Measurements from ENCODE around the gene PLCL2.

Gene PLCL2

DNA sequence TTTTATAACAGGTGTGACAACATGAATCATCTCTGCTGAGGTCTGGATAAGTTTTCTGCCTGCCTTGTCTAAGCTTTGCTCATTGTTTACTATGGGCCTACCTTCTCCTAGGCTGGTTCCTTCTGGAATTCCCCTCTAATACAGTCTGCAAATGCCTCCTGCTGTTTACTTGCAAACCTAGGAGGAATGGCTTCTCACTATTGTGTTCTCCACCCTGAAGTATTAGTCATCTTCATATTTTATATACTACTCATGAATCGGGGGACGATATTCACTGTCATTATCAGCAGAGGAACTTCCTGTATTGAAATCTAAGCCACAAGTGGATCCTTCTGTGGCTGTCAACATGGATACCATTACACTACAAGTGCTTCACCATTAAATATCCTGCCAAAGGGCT lies 154.8 kb downstream of the PLCL2 start:
- Histone ChIP-seq H3K27me3 (ENCODE audit: low read depth) (no peaks in the 10 kb centered on the region), H3K4me1 (no peaks in the 10 kb centered on the region), H3K9me3 (no peaks in the 10 kb centered on the region), H3K36me3 (replicated peaks) (peaks cover 15% of the 10 kb centered on the region), H3K4me3 (no peak overlapping the region)
- no peak for DNase-seq (ENCODE audit: low spot score in 2 of 2)
- in situ Hi-C loops (cut with MboI; ENCODE audit: low sequenced_read_pairs): no loop called here

DNA sequence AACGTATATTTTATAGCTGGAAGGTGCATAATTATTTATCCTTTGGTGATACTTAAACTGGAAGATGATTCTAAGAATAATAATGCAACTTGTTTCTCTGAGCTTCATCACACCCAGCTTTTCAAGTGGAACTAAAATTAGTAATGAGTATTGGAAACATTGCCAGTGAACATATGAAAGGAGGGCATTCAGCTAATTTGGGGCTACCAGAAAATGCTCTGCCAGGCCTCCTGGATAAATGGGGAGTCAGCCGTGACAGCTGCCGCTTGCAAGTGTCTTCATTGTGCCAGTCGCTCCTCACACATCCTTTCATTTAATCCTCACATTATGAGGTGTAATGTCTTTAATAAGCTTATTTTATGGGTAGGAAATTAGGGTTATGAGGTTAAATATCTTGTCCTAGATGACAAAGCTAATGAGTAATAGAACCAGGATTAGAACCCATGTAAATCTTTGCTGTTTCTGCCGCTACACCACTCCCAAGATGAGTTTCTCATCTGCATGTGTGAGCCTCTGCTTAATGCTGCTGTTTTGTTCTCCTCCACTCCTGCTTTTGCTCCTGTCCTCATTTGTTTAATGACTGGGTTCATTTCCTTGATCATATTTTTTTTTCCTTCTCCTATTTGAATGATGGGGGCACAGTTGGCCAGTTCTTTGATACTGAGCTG lies 155.7 kb downstream of the PLCL2 start:
- no peaks in the 10 kb centered on the region for H3K9me3 ChIP-seq
- DNase-seq (ENCODE audit: low spot score in 2 of 2): no peak
- H3K36me3 ChIP-seq (replicated peaks): peaks cover 15% of the 10 kb centered on the region
- H3K4me1 ChIP-seq: no peaks in the 10 kb centered on the region
- H3K27me3 ChIP-seq (ENCODE audit: low read depth): no peaks in the 10 kb centered on the region
- in situ Hi-C loops (cut with MboI; ENCODE audit: low sequenced_read_pairs): no loop called here
- H3K4me3 ChIP-seq: no peak overlapping the region

DNA sequence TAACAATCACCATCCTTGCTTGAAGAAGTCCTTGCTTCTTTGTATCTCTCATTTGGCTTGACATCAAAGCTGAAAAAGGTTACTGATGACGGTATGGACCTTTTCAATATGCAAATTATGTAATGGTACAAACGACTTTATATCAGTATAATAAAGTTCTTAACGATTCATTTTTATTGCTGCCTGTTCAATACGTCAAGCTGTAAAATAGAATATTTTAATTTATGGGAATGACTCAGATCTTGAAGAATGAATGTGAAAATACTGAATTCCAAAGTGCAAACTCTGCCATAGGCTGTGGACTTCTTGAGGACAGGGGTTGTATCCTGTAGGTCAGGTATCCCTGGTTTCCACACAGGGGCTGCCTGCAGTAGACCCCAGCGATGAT lies 156.2 kb downstream of the PLCL2 start:
- in situ Hi-C loops (cut with MboI; ENCODE audit: low sequenced_read_pairs): no loop called here
- Histone ChIP-seq H3K27me3 (ENCODE audit: low read depth) (no peaks in the 10 kb centered on the region), H3K4me1 (peaks cover 2% of the 10 kb centered on the region; the same call in 1 of the 2 replicates), H3K36me3 (replicated peaks) (peaks cover 15% of the 10 kb centered on the region), H3K9me3 (no peaks in the 10 kb centered on the region), H3K4me3 (no peak overlapping the region)
- DNase-seq (ENCODE audit: low spot score in 2 of 2): no peak

DNA sequence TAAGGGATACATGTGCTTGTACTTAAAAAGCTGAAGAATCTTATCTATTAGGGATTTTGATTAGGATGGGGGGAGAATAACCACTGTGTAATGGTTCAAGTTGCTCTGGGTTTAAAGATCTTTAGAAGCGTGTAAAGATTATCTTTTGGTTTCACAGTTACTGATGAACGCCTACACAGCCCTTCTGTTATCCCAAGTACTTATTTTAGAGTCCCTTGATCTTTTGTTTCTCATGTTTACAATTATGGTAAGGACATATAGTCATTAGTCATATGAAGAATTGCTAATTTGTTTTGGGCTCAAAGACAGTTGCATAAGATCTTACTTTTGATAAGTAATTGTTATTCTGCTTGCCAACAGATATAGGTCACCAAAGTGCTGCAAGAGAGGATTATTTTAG lies 160.1 kb downstream of the PLCL2 start:
- Histone ChIP-seq H3K27me3 (ENCODE audit: low read depth) (no peaks in the 10 kb centered on the region), H3K4me1 (peaks cover 6% of the 10 kb centered on the region; the same call in 1 of the 2 replicates), H3K4me3 (no peak overlapping the region), H3K9me3 (no peaks in the 10 kb centered on the region), H3K36me3 (replicated peaks) (peaks cover 15% of the 10 kb centered on the region)
- in situ Hi-C loops (cut with MboI; ENCODE audit: low sequenced_read_pairs): no loop called here
- no peak for DNase-seq (ENCODE audit: low spot score in 2 of 2)

DNA sequence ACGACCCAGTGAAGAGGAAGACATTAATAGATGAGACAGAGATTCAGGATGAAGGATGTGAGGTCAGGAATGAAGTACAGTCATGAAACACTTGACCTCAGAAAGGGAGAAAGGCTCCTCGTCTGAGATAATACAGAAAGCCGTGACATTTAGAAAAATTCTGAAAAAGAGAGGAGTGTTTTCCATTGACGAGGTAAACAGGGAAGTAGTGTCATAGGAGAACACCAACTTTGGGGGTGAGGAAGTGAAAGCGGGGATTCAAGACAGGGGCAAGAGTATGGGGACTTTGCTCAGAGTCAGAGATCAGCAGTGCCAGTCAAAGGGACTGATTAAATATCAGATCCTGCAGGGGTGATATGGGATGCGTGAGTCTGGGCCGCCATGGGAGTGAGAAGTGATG lies 160.9 kb downstream of the PLCL2 start:
- Histone ChIP-seq H3K27me3 (ENCODE audit: low read depth) (no peaks in the 10 kb centered on the region), H3K4me3 (no peak overlapping the region), H3K36me3 (replicated peaks) (peaks cover 15% of the 10 kb centered on the region), H3K4me1 (peaks cover 6% of the 10 kb centered on the region; the same call in 1 of the 2 replicates), H3K9me3 (no peaks in the 10 kb centered on the region)
- no peak for DNase-seq (ENCODE audit: low spot score in 2 of 2)
- in situ Hi-C loops (cut with MboI; ENCODE audit: low sequenced_read_pairs): no loop called here

DNA sequence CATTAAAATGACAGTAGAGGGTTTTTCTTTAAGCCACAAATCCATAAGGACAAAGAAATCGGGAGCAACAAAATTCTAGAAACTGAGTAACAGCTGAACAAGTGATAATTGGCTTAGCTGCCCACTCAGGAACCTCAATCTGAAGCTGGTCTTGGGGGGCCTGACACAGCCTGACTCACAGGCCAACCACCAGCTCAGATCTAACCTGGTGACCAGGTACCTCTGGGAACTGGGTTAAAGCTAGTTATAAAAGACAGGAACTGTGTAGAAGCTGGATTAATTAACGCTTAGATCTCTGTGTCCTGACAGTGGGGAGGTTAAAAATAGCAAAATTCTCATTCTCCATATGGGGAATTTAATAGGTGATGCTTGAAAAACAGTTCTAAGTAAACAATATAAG lies 161.9 kb downstream of the PLCL2 start:
- H3K9me3 ChIP-seq: no peaks in the 10 kb centered on the region
- peaks cover 15% of the 10 kb centered on the region for H3K36me3 ChIP-seq (replicated peaks)
- in situ Hi-C loops (cut with MboI; ENCODE audit: low sequenced_read_pairs): no loop called here
- H3K4me1 ChIP-seq: peaks cover 6% of the 10 kb centered on the region; the same call in 1 of the 2 replicates
- H3K27me3 ChIP-seq (ENCODE audit: low read depth): no peaks in the 10 kb centered on the region
- peak in 1 of 2 experiments; percentile 50 for DNase-seq (ENCODE audit: low spot score in 2 of 2)
- no peak overlapping the region for H3K4me3 ChIP-seq

DNA sequence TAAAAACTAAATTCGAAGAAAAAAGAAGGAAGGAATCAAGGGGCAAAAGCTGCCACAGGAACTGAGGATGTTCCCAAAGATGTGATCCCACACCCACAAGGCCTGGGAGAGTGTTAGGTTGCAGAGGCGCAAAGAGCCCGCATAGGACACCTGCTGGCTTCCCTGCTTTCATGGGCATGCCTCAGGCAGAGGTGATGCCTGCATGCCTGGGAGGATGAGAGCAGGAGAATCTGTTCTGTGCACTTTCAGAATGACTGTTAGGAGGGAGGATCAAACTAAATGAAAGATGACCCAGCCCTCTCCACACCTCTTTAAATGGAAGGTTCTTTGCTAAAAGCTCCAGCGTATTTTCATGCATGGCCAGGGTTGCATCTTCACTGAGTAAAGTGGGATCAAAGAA lies 162.4 kb downstream of the PLCL2 start:
- no peak overlapping the region for H3K4me3 ChIP-seq
- in situ Hi-C loops (cut with MboI; ENCODE audit: low sequenced_read_pairs): no loop called here
- no peak for DNase-seq (ENCODE audit: low spot score in 2 of 2)

DNA sequence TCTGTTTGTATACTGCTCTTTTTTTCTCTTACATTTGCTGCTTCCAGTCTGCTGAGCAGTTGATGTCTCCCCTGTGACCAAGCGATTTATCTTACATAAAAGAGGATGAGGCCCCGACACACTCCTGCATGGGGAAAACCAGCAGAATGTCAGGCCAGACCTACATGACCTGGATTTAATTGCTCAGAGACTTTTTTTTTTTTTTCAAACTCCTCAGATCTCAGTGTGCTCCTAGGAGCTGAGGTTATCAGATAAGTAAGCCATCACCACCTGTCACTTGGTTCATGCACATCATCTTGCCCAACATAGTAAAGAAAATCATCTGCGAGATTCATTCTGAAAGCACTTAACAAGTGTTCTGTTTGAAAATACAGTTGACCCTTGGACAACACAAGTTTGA lies 163.1 kb downstream of the PLCL2 start:
- H3K27me3 ChIP-seq (ENCODE audit: low read depth): no peaks in the 10 kb centered on the region
- in situ Hi-C loops (cut with MboI; ENCODE audit: low sequenced_read_pairs): no loop called here

More for the DNA sequence above, 162.4 kb downstream of the PLCL2 start:
- Histone ChIP-seq H3K4me1 (peaks cover 6% of the 10 kb centered on the region; the same call in 1 of the 2 replicates), H3K9me3 (no peaks in the 10 kb centered on the region), H3K27me3 (ENCODE audit: low read depth) (no peaks in the 10 kb centered on the region), H3K36me3 (replicated peaks) (peaks cover 15% of the 10 kb centered on the region)

DNA sequence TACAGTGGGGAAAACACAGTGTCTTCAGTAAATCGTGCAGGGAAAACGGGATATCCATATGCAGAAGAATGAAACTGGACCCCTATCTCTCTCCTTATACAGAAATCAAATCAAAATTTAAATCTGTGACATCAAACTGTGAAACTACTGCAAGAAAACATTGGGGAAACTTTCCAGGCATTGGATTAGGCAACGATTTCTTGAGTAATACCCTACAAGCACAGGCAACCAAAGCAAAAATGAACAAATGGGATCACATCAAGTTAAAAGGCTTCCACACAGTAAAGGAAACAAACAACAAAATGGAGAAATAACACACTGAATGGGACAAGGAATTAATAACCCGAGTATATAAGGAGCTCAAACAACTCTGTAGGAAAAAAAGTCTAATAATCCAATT lies 165.3 kb downstream of the PLCL2 start:
- no peaks in the 10 kb centered on the region for H3K36me3 ChIP-seq (replicated peaks)
- no peaks in the 10 kb centered on the region for H3K9me3 ChIP-seq
- peaks cover 6% of the 10 kb centered on the region; the same call in 1 of the 2 replicates for H3K4me1 ChIP-seq
- H3K27me3 ChIP-seq (ENCODE audit: low read depth): no peaks in the 10 kb centered on the region
- in situ Hi-C loops (cut with MboI; ENCODE audit: low sequenced_read_pairs): no loop called here
- no peak overlapping the region for H3K4me3 ChIP-seq
- no peak for DNase-seq (ENCODE audit: low spot score in 2 of 2)

More for the DNA sequence above, 163.1 kb downstream of the PLCL2 start:
- peaks cover 6% of the 10 kb centered on the region; the same call in 1 of the 2 replicates for H3K4me1 ChIP-seq
- H3K36me3 ChIP-seq (replicated peaks): peaks cover 11% of the 10 kb centered on the region
- no peak overlapping the region for H3K4me3 ChIP-seq
- DNase-seq (ENCODE audit: low spot score in 2 of 2): no peak
- H3K9me3 ChIP-seq: no peaks in the 10 kb centered on the region

DNA sequence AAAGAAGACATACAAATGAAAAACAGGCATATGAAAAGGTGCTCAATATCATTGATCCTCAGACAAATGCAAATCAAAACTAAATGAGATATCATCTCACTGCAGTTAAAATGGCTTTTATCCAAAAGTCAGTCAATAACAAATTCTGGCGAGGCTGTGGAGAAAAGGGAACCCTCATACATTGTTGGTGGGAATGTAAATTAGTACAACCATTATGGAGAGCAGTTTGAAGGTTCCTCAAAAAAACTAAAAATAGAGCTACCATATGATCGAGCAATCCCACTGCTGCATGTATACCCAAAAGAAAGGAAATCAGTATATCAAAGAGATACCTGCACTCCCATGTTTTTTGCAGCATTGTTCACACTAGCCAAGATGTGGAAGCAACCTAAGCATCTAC lies 165.8 kb downstream of the PLCL2 start:
- no peaks in the 10 kb centered on the region for H3K9me3 ChIP-seq
- DNase-seq (ENCODE audit: low spot score in 2 of 2): no peak
- in situ Hi-C loops (cut with MboI; ENCODE audit: low sequenced_read_pairs): no loop called here
- H3K4me3 ChIP-seq: no peak overlapping the region
- H3K27me3 ChIP-seq (ENCODE audit: low read depth): no peaks in the 10 kb centered on the region
- no peaks in the 10 kb centered on the region for H3K36me3 ChIP-seq (replicated peaks)
- peaks cover 6% of the 10 kb centered on the region; the same call in 1 of the 2 replicates for H3K4me1 ChIP-seq

DNA sequence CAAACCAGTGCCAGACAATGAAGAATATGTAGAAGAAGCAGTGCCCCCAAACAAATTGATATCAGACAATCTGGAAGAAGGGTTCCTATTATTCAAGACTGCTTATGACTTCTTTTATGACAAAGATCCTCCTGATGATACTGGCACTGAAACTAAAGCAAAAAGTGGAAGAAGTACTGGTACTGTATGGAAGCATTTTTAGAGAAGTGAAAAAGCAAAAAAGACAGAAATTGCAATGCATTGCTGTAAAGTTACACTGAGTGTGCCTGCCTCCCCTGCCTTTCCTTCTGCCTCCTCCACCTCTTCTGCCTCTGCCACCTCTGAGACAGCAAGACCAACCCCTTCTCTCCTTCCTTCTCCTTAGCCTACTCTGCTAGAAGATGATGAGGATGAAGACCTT lies 167.6 kb downstream of the PLCL2 start:
- Histone ChIP-seq H3K4me3 (no peak overlapping the region), H3K4me1 (peaks cover 11% of the 10 kb centered on the region), H3K9me3 (no peaks in the 10 kb centered on the region), H3K36me3 (replicated peaks) (no peaks in the 10 kb centered on the region), H3K27me3 (ENCODE audit: low read depth) (no peaks in the 10 kb centered on the region)
- no peak for DNase-seq (ENCODE audit: low spot score in 2 of 2)
- in situ Hi-C loops (cut with MboI; ENCODE audit: low sequenced_read_pairs): no loop called here

DNA sequence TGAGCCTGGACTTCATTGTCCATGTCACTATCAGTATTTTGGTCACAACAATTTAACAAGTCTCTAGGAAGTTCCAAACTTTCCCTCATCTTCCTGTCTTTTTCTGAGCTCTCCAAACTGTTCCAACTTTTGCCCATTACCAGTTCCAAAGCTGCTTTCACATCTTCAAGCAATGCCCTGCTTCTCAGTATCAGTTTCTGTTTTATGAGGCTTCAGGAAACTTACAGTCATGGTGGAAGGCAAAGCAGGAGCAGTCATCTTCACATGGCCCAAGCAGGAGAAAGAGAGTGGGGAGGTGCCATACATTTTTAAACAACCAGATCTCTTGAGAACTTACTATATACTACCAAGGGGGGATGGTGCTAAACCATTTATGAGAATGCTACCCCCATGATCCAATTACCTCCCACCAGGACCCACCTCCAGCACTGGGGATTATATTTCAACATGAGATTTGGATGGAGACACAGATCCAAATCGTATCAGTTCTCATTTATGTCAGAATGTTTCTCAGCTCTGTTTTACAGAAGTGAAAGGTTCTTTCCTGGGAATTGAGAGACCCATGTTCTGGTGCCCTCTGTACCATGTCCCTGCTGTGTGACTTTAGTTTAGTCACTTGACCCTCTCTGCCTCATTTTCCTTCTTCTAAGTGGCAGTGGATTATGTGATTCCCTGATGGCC lies 169.7 kb downstream of the PLCL2 start:
- Histone ChIP-seq H3K4me3 (no peak overlapping the region), H3K4me1 (peaks cover 11% of the 10 kb centered on the region), H3K9me3 (no peaks in the 10 kb centered on the region), H3K36me3 (replicated peaks) (no peaks in the 10 kb centered on the region), H3K27me3 (ENCODE audit: low read depth) (no peaks in the 10 kb centered on the region)
- no peak for DNase-seq (ENCODE audit: low spot score in 2 of 2)
- in situ Hi-C loops (cut with MboI; ENCODE audit: low sequenced_read_pairs): no loop called here

DNA sequence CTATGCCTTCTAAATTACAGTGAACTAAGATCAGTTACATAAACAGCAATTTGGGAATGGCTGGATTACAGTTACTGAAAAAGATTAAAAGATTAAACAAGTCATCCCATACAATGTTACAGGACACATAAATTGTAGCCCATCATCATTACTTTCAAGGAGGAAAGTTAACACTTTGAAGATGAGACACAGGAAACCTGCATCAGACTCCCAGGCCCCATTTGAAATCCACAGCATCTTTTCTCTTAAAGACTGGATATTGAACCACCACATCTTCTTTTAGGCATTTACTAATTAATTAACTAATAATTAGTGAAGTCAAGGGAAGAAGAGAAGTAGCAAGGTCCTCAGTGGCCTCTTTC lies 170.2 kb downstream of the PLCL2 start:
- H3K9me3 ChIP-seq: no peaks in the 10 kb centered on the region
- in situ Hi-C loops (cut with MboI; ENCODE audit: low sequenced_read_pairs): no loop called here
- no peak for DNase-seq (ENCODE audit: low spot score in 2 of 2)
- H3K4me1 ChIP-seq: peaks cover 11% of the 10 kb centered on the region
- no peaks in the 10 kb centered on the region for H3K27me3 ChIP-seq (ENCODE audit: low read depth)
- H3K36me3 ChIP-seq (replicated peaks): no peaks in the 10 kb centered on the region; the same call in 1 of the 2 replicates
- H3K4me3 ChIP-seq: no peak overlapping the region

DNA sequence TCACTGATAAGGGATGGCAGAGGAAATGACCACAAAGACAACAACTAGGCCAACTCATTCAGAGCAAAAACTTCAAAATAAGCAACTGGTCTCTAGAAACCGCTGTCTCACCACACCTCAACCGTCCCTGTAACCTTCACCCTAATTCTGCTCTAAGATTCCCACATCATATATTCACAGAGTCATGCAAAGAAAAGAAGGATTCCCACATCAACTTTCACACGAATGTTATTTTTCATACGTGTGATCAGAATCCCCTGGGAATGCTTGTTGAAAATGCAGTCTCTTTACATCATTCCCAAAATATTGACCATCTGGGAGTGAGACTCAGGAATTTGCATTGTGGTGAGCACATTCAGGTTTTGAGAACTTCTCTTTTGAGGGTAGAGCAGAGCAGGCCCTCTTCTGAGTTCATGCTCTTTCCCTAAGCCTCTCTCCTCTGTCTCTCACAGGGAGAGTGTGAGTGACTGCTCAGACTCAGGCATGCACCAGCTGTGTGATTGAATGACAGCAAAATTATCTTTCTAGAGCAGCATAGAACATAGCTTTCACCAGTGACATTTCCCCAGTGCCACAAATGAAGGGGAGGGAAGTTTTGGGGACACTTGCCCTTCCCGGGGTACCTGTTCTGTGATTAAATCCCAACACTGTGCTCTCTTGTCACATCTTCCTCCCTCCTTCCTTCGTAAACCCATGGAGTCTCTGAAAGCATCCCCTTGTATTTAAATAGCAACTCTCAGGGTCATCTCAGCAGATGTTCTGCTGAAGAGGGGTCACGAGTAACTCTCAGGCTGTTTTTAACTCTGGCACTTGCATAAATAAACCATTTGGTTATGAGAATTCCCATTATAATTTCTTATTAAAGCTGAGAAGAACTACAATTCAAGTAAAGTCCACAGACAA lies 170.9 kb downstream of the PLCL2 start:
- Histone ChIP-seq H3K9me3 (no peaks in the 10 kb centered on the region), H3K36me3 (replicated peaks) (no peaks in the 10 kb centered on the region; the same call in 1 of the 2 replicates), H3K4me3 (no peak overlapping the region), H3K27me3 (ENCODE audit: low read depth) (no peaks in the 10 kb centered on the region), H3K4me1 (peaks cover 11% of the 10 kb centered on the region)
- no peak for DNase-seq (ENCODE audit: low spot score in 2 of 2)
- in situ Hi-C loops (cut with MboI; ENCODE audit: low sequenced_read_pairs): no loop called here
